ENCODE measurements around the gene ITFG1.
"Not testable (repeated sequence)": the region's sequence is repeated elsewhere in the genome, so short reads cannot be mapped to it uniquely, and the experiment has no call there.

ITFG1 gene

GRCh38 chr16:47211218-47211617 is 249.6 kb downstream of the ITFG1 start:
- Histone ChIP-seq H3K9me3 (ENCODE audit: control insufficient read depth, insufficient read depth, low read length) (no peaks in the 10 kb centered on the region), H3K4me3 (ENCODE audit: low read depth, low read length) (no peak overlapping the region), H3K27me3 (ENCODE audit: control insufficient read depth, insufficient read depth, low read length) (no peaks in the 10 kb centered on the region), H3K36me3 (ENCODE audit: control insufficient read depth, insufficient read depth, low read length) (no peaks in the 10 kb centered on the region), H3K4me1 (ENCODE audit: control insufficient read depth, insufficient read depth, low read length) (no peaks in the 10 kb centered on the region), H3K9ac (ENCODE audit: low read depth, low read length) (no peak overlapping the region)

- Histone ChIP-seq H3K27me3 (ENCODE audit: control insufficient read depth, insufficient read depth, low read length) (no peaks in the 10 kb centered on the region), H3K36me3 (ENCODE audit: control insufficient read depth, insufficient read depth, low read length) (no peaks in the 10 kb centered on the region), H3K4me3 (ENCODE audit: low read depth, low read length) (no peak overlapping the region), H3K9ac (ENCODE audit: low read depth, low read length) (no peak overlapping the region), H3K4me1 (ENCODE audit: control insufficient read depth, insufficient read depth, low read length) (no peaks in the 10 kb centered on the region), H3K9me3 (ENCODE audit: control insufficient read depth, insufficient read depth, low read length) (no peaks in the 10 kb centered on the region)
Measured at GRCh38 chr16:47204736-47205504, 255.9 kb downstream of the ITFG1 start.

- not testable (repeated sequence) for H3K4me3 ChIP-seq (ENCODE audit: low read depth, low read length); H3K27me3 ChIP-seq (ENCODE audit: control insufficient read depth, insufficient read depth, low read length); H3K36me3 ChIP-seq (ENCODE audit: control insufficient read depth, insufficient read depth, low read length); H3K9me3 ChIP-seq (ENCODE audit: control insufficient read depth, insufficient read depth, low read length); H3K4me1 ChIP-seq (ENCODE audit: control insufficient read depth, insufficient read depth, low read length); H3K9ac ChIP-seq (ENCODE audit: low read depth, low read length)
Measured at GRCh38 chr16:47203433-47203832, 257.4 kb downstream of the ITFG1 start.

GRCh38 chr16:47198180-47198575 is 262.7 kb downstream of the ITFG1 start:
- no peak overlapping the region for H3K4me3 ChIP-seq (ENCODE audit: low read depth, low read length)
- H3K36me3 ChIP-seq (ENCODE audit: control insufficient read depth, insufficient read depth, low read length), result no peaks in the 10 kb centered on the region
- peaks cover 4% of the 10 kb centered on the region for H3K4me1 ChIP-seq (ENCODE audit: control insufficient read depth, insufficient read depth, low read length)
- H3K27me3 ChIP-seq (ENCODE audit: control insufficient read depth, insufficient read depth, low read length), result no peaks in the 10 kb centered on the region
- H3K9me3 ChIP-seq (ENCODE audit: control insufficient read depth, insufficient read depth, low read length), result no peaks in the 10 kb centered on the region
- no peak overlapping the region for H3K9ac ChIP-seq (ENCODE audit: low read depth, low read length)

- no peak overlapping the region for H3K4me3 ChIP-seq (ENCODE audit: low read depth, low read length)
- peaks cover 4% of the 10 kb centered on the region for H3K4me1 ChIP-seq (ENCODE audit: control insufficient read depth, insufficient read depth, low read length)
- no peaks in the 10 kb centered on the region for H3K36me3 ChIP-seq (ENCODE audit: control insufficient read depth, insufficient read depth, low read length)
- no peaks in the 10 kb centered on the region for H3K9me3 ChIP-seq (ENCODE audit: control insufficient read depth, insufficient read depth, low read length)
- H3K27me3 ChIP-seq (ENCODE audit: control insufficient read depth, insufficient read depth, low read length), result no peaks in the 10 kb centered on the region
- no peak overlapping the region for H3K9ac ChIP-seq (ENCODE audit: low read depth, low read length)
Measured at GRCh38 chr16:47197536-47198179, 263.2 kb downstream of the ITFG1 start.

- peaks cover 4% of the 10 kb centered on the region for H3K4me1 ChIP-seq (ENCODE audit: control insufficient read depth, insufficient read depth, low read length)
- no peak overlapping the region for H3K9ac ChIP-seq (ENCODE audit: low read depth, low read length)
- no peaks in the 10 kb centered on the region for H3K36me3 ChIP-seq (ENCODE audit: control insufficient read depth, insufficient read depth, low read length)
- H3K27me3 ChIP-seq (ENCODE audit: control insufficient read depth, insufficient read depth, low read length), result no peaks in the 10 kb centered on the region
- H3K9me3 ChIP-seq (ENCODE audit: control insufficient read depth, insufficient read depth, low read length), result no peaks in the 10 kb centered on the region
- H3K4me3 ChIP-seq (ENCODE audit: low read depth, low read length), result no peak overlapping the region
Measured at GRCh38 chr16:47196457-47196856, 264.4 kb downstream of the ITFG1 start.

DNA sequence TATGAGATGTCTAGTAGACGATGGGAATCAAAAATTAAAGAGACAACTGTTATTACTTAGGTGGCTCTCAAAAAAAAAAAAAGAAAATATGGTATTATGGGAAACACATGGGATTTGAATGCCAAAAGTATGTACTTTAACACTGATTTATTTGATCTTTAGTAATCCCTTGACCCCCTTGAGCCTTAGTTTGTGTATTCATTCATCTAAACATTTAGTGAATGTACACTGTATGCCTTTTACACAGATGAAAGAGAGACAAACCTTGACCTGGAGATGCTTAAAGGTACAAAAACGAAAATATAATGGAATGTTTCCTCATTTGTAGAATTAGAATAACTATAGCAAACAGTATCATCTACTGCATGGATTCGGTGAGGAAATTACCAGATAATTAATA is 278.5 kb downstream of the ITFG1 start:
- H3K9ac ChIP-seq (ENCODE audit: low read depth, low read length), result no peak overlapping the region
- no peaks in the 10 kb centered on the region for H3K27me3 ChIP-seq (ENCODE audit: control insufficient read depth, insufficient read depth, low read length)
- H3K4me3 ChIP-seq (ENCODE audit: low read depth, low read length), result no peak overlapping the region
- H3K9me3 ChIP-seq (ENCODE audit: control insufficient read depth, insufficient read depth, low read length), result no peaks in the 10 kb centered on the region
- no peaks in the 10 kb centered on the region for H3K4me1 ChIP-seq (ENCODE audit: control insufficient read depth, insufficient read depth, low read length)
- no peaks in the 10 kb centered on the region for H3K36me3 ChIP-seq (ENCODE audit: control insufficient read depth, insufficient read depth, low read length)

DNA sequence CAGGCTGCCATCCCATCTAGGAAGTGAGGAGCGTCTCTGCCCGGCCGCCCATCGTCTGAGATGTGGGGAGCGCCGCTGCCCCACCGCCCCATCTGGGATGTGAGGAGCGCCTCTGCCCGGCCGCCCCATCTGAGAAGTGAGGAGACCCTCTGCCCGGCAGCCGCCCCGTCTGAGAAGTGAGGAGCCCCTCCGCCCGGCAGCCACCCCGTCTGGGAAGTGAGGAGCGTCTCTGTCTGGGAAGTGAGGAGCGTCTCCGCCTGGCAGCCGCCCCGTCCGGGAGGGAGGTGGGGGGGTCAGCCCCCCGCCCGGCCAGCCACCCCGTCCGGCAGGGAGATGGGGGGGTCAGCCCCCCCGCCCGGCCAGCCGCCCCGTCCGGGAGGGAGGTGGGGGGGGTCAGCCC is 279.8 kb downstream of the ITFG1 start:
- not testable (repeated sequence) for H3K27me3 ChIP-seq (ENCODE audit: control insufficient read depth, insufficient read depth, low read length); H3K9me3 ChIP-seq (ENCODE audit: control insufficient read depth, insufficient read depth, low read length); H3K36me3 ChIP-seq (ENCODE audit: control insufficient read depth, insufficient read depth, low read length); H3K4me3 ChIP-seq (ENCODE audit: low read depth, low read length); H3K4me1 ChIP-seq (ENCODE audit: control insufficient read depth, insufficient read depth, low read length); H3K9ac ChIP-seq (ENCODE audit: low read depth, low read length)

DNA sequence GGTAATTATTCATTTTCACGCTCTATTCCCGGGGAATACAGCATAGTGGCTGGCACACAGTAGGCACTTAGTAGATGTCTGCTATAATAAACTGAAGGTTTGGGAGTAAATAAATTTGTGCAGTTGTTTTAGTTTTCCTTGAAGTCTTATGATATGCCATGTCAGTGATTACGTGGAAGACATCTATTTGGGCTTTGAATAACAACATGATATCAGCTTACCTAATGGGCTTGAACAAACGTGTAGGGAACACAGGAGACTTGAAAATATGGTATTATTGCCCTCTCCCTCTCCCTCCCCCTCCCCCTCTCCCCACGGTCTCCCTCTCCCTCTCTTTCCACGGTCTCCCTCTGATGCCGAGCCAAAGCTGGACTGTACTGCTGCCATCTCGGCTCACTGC is 280.8 kb downstream of the ITFG1 start:
- Histone ChIP-seq H3K4me1 (ENCODE audit: control insufficient read depth, insufficient read depth, low read length) (no peaks in the 10 kb centered on the region), H3K27me3 (ENCODE audit: control insufficient read depth, insufficient read depth, low read length) (no peaks in the 10 kb centered on the region), H3K36me3 (ENCODE audit: control insufficient read depth, insufficient read depth, low read length) (no peaks in the 10 kb centered on the region), H3K4me3 (ENCODE audit: low read depth, low read length) (no peak overlapping the region), H3K9ac (ENCODE audit: low read depth, low read length) (no peak overlapping the region), H3K9me3 (ENCODE audit: control insufficient read depth, insufficient read depth, low read length) (no peaks in the 10 kb centered on the region)

GRCh38 chr16:47175152-47175551 is 285.7 kb downstream of the ITFG1 start:
- H3K27me3 ChIP-seq (ENCODE audit: control insufficient read depth, insufficient read depth, low read length), result no peaks in the 10 kb centered on the region
- H3K9me3 ChIP-seq (ENCODE audit: control insufficient read depth, insufficient read depth, low read length), result no peaks in the 10 kb centered on the region

DNA sequence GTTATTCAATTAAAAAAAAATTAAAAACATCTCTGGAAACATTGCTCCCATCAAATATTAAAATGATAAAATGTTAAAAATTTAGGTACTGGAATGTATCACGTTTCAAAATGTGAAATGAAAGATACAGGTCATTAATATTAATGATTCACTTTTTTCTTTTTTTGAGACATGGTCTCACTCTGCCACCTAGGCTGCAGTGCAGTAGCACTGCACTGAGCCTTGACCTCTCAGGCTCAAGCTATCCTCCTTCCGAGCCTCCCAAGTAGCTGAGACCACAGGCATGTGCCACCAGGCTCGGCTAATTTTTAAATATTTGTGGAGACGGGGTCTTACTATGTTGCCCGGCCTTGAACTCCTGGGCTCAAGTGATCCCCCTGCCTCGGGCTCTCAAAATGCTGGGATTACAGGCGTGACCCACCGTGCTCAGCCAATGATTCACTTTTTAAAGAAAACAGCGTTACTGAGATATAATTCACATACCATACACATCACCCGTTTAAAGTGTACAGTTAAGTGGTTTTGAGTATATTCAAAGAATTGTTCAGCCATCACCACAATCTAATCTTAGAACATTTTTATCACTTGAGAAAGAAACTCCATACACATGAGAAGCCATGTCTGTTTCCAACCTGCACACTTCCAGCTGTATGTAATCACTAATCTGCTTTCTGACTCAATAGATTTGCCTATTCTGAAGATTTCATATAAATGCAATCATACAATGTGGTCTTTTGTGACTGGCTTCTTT is 298.0 kb downstream of the ITFG1 start:
- no peaks in the 10 kb centered on the region for H3K9me3 ChIP-seq (ENCODE audit: control insufficient read depth, insufficient read depth, low read length)
- H3K36me3 ChIP-seq (ENCODE audit: control insufficient read depth, insufficient read depth, low read length), result no peaks in the 10 kb centered on the region
- H3K27me3 ChIP-seq (ENCODE audit: control insufficient read depth, insufficient read depth, low read length), result no peaks in the 10 kb centered on the region
- H3K4me1 ChIP-seq (ENCODE audit: control insufficient read depth, insufficient read depth, low read length), result peaks cover 4% of the 10 kb centered on the region
- H3K4me3 ChIP-seq (ENCODE audit: low read depth, low read length), result no peak overlapping the region
- H3K9ac ChIP-seq (ENCODE audit: low read depth, low read length), result no peak overlapping the region

More at GRCh38 chr16:47175152-47175551, 285.7 kb downstream of the ITFG1 start:
- H3K9ac ChIP-seq (ENCODE audit: low read depth, low read length), result no peak overlapping the region
- H3K4me3 ChIP-seq (ENCODE audit: low read depth, low read length), result no peak overlapping the region
- H3K4me1 ChIP-seq (ENCODE audit: control insufficient read depth, insufficient read depth, low read length), result no peaks in the 10 kb centered on the region
- no peaks in the 10 kb centered on the region for H3K36me3 ChIP-seq (ENCODE audit: control insufficient read depth, insufficient read depth, low read length)

DNA sequence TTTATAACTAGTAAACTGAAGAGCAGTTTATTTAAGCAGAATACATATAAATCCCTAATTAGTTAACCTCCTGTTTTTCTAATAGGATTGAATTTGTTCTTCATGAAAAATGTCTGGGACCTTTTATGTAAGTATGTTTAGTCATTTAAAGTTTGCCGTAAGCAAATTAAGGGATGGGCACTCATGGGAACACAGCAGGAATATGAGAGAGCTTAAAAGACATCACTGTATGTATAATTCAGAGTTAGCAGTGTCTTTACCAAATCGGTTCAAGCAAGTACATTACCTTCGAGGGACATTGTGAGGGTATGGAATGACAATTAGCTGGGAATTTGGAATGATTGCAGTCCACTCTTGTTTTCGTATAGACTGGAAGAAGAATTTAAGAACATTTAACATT is 299.4 kb downstream of the ITFG1 start:
- no peaks in the 10 kb centered on the region for H3K36me3 ChIP-seq (ENCODE audit: control insufficient read depth, insufficient read depth, low read length)
- no peaks in the 10 kb centered on the region for H3K9me3 ChIP-seq (ENCODE audit: control insufficient read depth, insufficient read depth, low read length)

More for the DNA sequence above, 299.4 kb downstream of the ITFG1 start:
- Histone ChIP-seq H3K4me3 (ENCODE audit: low read depth, low read length) (no peak overlapping the region), H3K4me1 (ENCODE audit: control insufficient read depth, insufficient read depth, low read length) (no peaks in the 10 kb centered on the region), H3K27me3 (ENCODE audit: control insufficient read depth, insufficient read depth, low read length) (no peaks in the 10 kb centered on the region), H3K9ac (ENCODE audit: low read depth, low read length) (no peak overlapping the region)
